HG02588 (cell line): Measurements from ENCODE around the gene ARMH4.

Experiments
- ATAC-seq: cut with Tn5 transposase; IDR thresholded peaks from one replicate; pipeline ENCODE4 v1.9.1; 2021; ENCODE audit warnings: mild to moderate bottlenecking, moderate library complexity; ENCODE audit not compliant: unreplicated experiment

Gene ARMH4

GRCh38 chr14:58100735-58101368 lies 51.2 kb downstream of the ARMH4 start:
- no peak for ATAC-seq

DNA sequence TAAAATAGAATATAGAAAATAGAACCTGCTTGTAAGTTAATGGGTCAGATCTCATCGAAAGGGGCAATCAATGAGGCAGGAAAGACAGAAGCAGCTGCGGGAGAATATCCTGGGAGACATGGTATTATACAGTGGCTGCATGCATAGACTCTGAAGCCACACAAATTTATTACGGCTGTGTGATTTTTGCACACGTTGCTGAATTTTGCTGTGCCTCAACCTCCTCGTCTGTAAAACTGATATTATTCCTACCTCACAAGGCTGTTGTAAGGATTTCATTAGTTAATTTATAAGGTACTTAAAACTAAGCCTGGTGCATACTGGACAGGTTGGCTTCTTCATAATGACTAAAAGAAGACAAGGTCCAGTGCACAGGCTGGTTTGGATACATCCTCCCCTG lies 52.3 kb downstream of the ARMH4 start:
- ATAC-seq = no peak

- ATAC-seq = no peak
These were observed 53.5 kb downstream of the ARMH4 start for GRCh38 chr14:58098507-58098906.

- no peak for ATAC-seq
These were observed 55.3 kb downstream of the ARMH4 start for GRCh38 chr14:58096731-58097130.

DNA sequence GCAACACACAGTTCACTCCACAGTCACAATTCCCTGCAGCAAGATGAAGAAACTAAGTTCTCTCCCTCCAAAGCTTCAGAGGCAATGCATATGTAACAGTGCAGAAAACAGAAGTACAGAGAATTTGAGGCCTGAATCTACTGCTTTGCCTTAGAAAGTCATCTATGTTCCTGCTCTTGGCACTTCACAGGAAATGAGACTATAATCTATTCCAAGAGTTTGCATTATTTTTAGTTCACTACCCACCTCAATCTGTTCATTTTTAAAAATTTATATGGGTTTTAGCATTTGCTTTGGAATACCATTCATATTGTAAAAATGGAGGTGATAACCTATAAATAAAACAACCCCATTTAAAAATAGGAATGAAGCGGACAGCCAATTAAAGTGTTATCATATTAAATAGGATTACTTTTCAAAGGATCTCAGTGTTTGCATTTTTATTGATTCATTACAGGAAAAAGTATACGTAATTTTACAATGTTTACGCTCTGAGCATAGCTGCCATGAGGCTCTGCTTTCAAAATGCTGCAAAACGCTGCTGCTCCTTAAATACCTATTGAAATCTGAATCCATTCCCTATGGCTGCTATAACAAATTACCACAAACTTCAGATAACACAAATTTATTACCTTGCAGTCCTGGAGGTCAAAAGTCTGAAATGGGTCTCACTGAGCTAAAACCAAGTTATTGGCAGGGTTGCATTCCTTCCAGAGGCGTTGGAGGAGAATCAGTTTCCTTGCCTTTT lies 60.0 kb downstream of the ARMH4 start:
- no peak for ATAC-seq

- ATAC-seq = no peak
These were observed 62.4 kb downstream of the ARMH4 start for GRCh38 chr14:58089612-58090011.

- ATAC-seq = no peak
These were observed 63.1 kb downstream of the ARMH4 start for GRCh38 chr14:58088961-58089360.

DNA sequence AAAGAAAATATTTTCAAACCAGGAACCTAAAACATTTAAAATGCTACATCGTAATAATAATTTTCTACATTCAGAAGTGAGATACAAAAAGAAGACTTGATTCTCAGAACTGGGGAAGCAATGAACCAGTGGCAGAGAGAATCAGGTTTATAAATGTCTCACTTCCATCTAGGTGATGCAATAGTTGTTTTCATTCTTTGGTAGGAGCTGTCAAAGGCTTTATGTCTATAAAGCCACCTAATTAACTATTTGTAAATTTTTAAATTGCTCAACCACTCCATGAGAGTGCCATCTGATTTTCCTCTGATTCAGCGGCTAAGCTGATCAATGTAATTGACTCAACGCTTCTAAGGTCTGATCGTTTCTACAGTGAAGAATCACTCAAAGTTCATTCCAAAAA lies 66.1 kb downstream of the ARMH4 start:
- no peak for ATAC-seq

GRCh38 chr14:58082491-58083098 lies 69.4 kb downstream of the ARMH4 start:
- ATAC-seq = no peak

DNA sequence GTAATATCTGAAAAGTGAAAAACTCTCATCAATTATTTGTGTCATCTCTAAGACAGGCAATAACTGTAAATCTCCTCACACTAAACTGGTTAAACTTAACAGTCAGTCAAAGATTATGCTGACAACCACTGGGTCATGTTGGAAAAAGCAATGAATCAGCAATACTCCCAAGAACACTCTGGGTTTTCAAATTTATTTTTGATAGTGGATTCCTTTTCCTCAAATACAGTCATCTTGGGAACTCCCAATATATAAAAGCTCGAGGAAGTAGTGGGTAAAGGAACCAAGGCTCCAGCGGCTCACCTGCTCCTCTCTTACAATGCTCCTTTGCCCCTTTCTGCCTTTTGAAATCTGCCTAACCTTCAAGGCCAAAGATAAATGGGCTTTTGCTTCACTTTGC lies 70.0 kb downstream of the ARMH4 start:
- no peak for ATAC-seq

GRCh38 chr14:58078471-58078870 lies 73.5 kb downstream of the ARMH4 start:
- no peak for ATAC-seq

DNA sequence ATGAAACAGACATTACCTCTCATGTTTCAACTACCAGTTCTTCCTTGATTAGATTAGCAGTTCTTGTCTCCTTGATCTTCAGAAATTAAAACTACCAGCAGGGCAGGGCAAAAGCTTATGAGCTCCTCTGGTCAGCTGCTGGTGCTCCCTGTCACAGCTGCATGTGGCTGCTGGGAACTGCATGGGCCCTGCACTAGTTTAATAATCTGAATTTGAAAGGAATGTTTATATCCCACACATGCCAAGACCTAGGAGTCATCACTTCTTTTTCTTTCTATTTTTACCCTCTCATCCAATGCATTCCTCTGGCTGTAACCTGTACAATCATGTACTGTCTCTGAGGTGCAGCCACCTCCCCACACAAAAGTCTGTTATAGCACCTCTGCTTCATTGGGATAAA lies 73.9 kb downstream of the ARMH4 start:
- no peak for ATAC-seq

- ATAC-seq = no peak
These were observed 74.4 kb downstream of the ARMH4 start for GRCh38 chr14:58077621-58078020.

GRCh38 chr14:58073516-58073915 lies 78.5 kb downstream of the ARMH4 start:
- ATAC-seq = no peak

DNA sequence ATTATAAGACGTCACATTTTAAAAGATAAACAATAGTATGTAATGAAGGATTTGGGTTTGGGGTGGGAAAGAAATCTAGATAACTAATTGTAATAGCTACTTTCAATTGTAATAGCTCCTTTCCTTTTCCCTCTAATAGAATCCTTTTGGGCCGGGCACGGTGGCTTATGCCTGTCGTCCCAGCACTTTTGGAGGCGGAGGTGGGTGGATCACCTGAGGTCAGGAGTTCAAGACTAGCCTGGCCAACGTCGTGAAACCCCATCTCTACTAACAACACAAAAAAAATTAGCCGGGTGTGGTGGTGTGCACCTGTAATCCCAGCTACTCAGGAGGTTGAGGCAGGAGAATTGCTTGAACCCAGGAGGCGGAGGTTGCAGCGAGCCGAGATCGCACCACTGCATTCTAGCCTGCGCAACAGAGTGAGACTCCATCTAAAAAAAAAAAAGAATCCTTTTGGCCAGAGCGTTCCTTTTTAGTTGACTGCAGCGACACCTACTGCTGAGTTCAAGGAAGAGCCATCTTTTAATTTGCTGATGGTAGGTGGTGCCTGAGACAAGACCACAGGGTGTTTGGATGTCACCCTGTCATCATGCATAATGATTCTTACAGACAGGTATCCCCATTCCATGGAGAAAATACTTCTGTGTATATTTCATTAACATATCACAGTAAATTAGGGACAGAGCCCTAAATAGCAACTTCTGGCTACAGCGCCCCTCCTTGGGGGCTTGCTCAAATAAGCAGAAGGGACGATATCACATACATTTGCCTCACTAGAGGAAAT lies 79.5 kb downstream of the ARMH4 start:
- ATAC-seq = peak; percentile 63

- ATAC-seq = no peak
These were observed 80.7 kb downstream of the ARMH4 start for GRCh38 chr14:58071341-58071740.

GRCh38 chr14:58068306-58068705 lies 83.7 kb downstream of the ARMH4 start:
- ATAC-seq = no peak

DNA sequence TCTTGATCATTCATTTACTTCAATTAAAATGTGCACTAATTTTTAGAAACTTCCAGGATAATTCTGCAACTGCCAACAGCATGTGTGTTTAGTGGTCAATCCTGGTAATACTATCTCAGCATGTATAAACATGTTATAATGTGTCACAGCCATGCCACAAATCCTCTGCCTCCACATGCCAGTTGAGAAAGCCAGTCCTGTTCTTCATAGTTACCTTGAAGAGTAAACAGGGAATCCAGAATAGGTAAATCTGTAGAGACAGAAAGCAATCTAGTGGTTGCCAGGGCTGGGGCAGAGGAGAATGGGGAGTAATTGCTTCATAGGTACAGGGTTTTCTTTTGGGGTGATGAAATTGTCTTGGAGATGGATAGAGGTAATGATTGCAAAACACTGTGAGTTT lies 85.9 kb downstream of the ARMH4 start:
- ATAC-seq = no peak

GRCh38 chr14:58061581-58061980 lies 90.4 kb downstream of the ARMH4 start:
- no peak for ATAC-seq

GRCh38 chr14:58060898-58061297 lies 91.1 kb downstream of the ARMH4 start:
- ATAC-seq = no peak

DNA sequence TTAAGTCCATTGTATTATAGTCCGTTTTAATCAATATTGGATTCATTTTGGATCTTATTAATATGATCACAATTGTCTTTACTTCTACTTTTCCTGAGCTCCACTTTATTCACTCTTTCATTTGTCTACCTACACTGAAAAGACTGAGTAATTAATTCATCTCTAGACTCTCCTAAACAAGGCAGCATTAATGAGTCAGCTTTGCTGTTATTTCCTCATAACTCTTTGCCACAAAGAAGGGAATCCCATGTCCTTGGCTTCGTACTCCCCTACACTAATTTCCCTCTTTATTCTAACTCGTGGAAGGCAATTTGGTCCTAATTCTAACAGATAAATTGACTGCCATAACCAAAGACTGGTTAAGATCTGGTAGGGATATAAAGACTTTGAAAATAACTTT lies 91.9 kb downstream of the ARMH4 start:
- no peak for ATAC-seq

DNA sequence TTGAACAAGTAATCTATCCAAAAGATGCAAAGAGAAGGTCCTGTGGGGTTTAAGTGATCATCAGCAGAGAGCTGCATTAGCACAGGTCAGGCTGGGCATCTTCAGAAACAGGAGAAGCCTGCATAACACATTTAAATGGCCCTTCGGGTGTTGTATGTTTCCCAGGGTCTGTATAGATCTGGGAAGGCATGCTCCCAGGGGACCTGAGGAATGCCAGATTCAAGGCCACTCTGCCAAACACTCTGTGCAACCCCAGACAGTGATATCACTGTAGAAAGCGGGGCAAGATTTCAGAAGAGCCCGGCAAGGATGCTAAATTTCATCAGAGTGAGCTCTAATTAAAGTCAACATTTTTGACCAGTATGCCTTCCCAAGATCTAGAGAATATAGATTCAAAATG lies 92.9 kb downstream of the ARMH4 start:
- no peak for ATAC-seq
